Astrocyte (in vitro differentiated cells and primary cell): ENCODE results near the gene TNK1. TPM values are rescaled to one million over a fixed set of nuclear protein-coding genes. Genes with fewer than 3 reads are reported as not detected.

ENCODE experiments used
- DNase-seq: peaks from one replicate; pipeline ENCODE4 v3.0.0-alpha.2; 2010; ENCODE audit warnings: low read depth
- FAIRE-seq: peaks from 2 replicates; lab custom pipeline; 2011; peaks lifted over from hg19 to GRCh38; lab: Jason Lieb, UNC
- H2AFZ ChIP-seq: 2 replicates; pipeline ENCODE4 v1.6.0; 2012; ENCODE audit warnings: low read depth, low read length, inconsistent platforms
- H3K27ac ChIP-seq: 2 replicates; pipeline ENCODE4 v1.5.1; 2011; ENCODE audit warnings: low read depth, low read length, inconsistent platforms
- H3K27me3 ChIP-seq: 2 replicates; pipeline ENCODE4 v1.6.0; 2011; ENCODE audit warnings: low read length, inconsistent platforms; ENCODE audit not compliant: insufficient read depth
- H3K36me3 ChIP-seq: 2 replicates; pipeline ENCODE4 v1.5.1; 2011; ENCODE audit warnings: low read length, inconsistent platforms; ENCODE audit not compliant: insufficient read depth
- H3K4me1 ChIP-seq: 2 replicates; pipeline ENCODE4 v1.5.1; 2011; ENCODE audit warnings: low read length, inconsistent platforms; ENCODE audit not compliant: insufficient read depth
- H3K4me2 ChIP-seq: 2 replicates; pipeline ENCODE4 v1.6.0; 2012; ENCODE audit warnings: low read length, inconsistent platforms
- H3K4me3 ChIP-seq: 2 replicates; pipeline ENCODE4 v1.5.1; 2011; ENCODE audit warnings: low read depth, mild to moderate bottlenecking, low read length, inconsistent platforms; ENCODE audit not compliant: insufficient read depth
- H3K79me2 ChIP-seq: 2 replicates; pipeline ENCODE4 v1.6.0; 2012; ENCODE audit warnings: mild to moderate bottlenecking, low read length, inconsistent platforms; ENCODE audit not compliant: insufficient read depth
- H3K9ac ChIP-seq: 2 replicates; pipeline ENCODE4 v1.6.0; 2012; ENCODE audit warnings: mild to moderate bottlenecking, low read length, inconsistent platforms
- H3K9me3 ChIP-seq: 2 replicates; pipeline ENCODE4 v1.5.1; 2012; ENCODE audit warnings: low read depth, mild to moderate bottlenecking, low read length, inconsistent platforms; ENCODE audit not compliant: insufficient read depth
- H4K20me1 ChIP-seq: 2 replicates; pipeline ENCODE4 v1.6.0; 2012; ENCODE audit warnings: low read length, inconsistent platforms; ENCODE audit not compliant: insufficient read depth
- H3K27ac Mint-ChIP-seq: one replicate; pipeline ENCODE4 v1.8.0; 2021; ENCODE audit warnings: mild to moderate bottlenecking, mixed read lengths; ENCODE audit not compliant: unreplicated experiment
- H3K27me3 Mint-ChIP-seq: one replicate; pipeline ENCODE4 v1.8.0; 2021; ENCODE audit warnings: low read depth, mixed read lengths; ENCODE audit not compliant: unreplicated experiment
- H3K36me3 Mint-ChIP-seq: one replicate; pipeline ENCODE4 v1.8.0; 2021; ENCODE audit warnings: low read depth, mixed read lengths; ENCODE audit not compliant: unreplicated experiment
- H3K4me1 Mint-ChIP-seq: one replicate; pipeline ENCODE4 v1.8.0; 2021; ENCODE audit warnings: low read depth, mixed read lengths; ENCODE audit not compliant: unreplicated experiment
- H3K4me3 Mint-ChIP-seq: one replicate; pipeline ENCODE4 v1.8.0; 2021; ENCODE audit warnings: mild to moderate bottlenecking, moderate library complexity, mixed read lengths; ENCODE audit not compliant: unreplicated experiment
- H3K9me3 Mint-ChIP-seq: one replicate; pipeline ENCODE4 v1.8.0; 2021; ENCODE audit warnings: mild to moderate bottlenecking, mixed read lengths; ENCODE audit not compliant: unreplicated experiment
- EZH2 ChIP-seq: IDR thresholded peaks from 2 replicates; pipeline ENCODE4 v1.6.1; 2012; ENCODE audit warnings: mild to moderate bottlenecking, low read length, inconsistent platforms; ENCODE audit not compliant: insufficient read depth
- total RNA-seq: library from RNA; stranded (reverse); gene quantifications from 2 replicates; pipeline ENCODE4 v1.2.1, GENCODE V29; 2021
- TF ChIP-seq, protein P1 (sequence below): IDR thresholded peaks from 2 replicates; pipeline ENCODE4 v1.5.1; 2011; ENCODE audit warnings: low read depth, mild to moderate bottlenecking, inconsistent platforms, low read length, moderate library complexity; ENCODE audit not compliant: insufficient read depth

The TNK1 gene
- total RNA-seq, 1 donor from 2014 or later, result 1.6 TPM

DNA sequence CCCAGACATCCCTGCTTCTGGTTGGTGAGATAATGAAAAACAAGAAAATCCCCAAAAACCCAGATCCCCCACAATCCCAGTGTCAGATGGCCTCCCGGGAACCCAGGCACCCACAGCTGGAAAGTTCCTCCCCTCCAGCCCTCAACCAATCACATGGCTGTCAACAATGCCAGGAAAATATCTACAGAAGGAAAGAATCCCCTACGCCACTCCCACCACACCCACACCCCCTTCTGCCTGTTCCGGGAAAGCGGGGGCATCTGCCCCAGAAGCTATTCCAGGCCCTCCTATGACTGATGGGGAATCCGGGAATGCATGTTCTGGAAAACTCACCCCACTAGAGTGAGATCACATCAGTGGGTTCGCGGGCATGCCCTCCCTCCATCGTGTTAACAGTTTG lies 24.1 kb upstream of the TNK1 start:
- H3K4me3 ChIP-seq, result no peak overlapping the region

DNA sequence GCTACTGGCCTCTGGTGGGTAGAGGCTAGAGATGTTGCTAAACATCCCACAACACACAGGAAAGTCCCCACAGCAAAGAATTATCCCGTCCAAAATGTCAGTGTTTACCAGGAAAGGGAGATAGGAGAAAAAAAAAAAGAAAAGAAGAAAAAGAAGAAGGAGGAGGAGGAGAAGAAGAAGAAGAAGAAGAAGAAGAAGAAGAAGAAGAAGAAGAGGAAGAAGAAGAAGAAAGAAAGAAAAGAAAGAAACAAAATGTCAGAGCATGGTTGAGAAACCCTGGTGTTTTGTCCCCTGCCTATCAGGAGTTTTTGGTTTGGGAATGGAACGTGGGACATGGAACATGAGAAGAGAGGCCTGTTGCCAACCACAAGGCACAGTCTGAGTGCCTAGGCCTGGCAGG lies 23.5 kb upstream of the TNK1 start:
- no peaks in the 10 kb centered on the region for H3K36me3 Mint-ChIP-seq
- peaks cover 23% of the 10 kb centered on the region for H3K79me2 ChIP-seq
- no peaks in the 10 kb centered on the region for H3K9me3 Mint-ChIP-seq
- no peak for FAIRE-seq
- H3K4me1 Mint-ChIP-seq, result peaks cover 15% of the 10 kb centered on the region
- no peak overlapping the region for H3K27ac ChIP-seq
- H3K9ac ChIP-seq, result no peak overlapping the region
- peaks cover 23% of the 10 kb centered on the region for H3K4me1 ChIP-seq
- H3K9me3 ChIP-seq, result no peaks in the 10 kb centered on the region
- no peaks in the 10 kb centered on the region for H3K27me3 Mint-ChIP-seq
- H3K27ac Mint-ChIP-seq, result no peak overlapping the region
- no peak for DNase-seq
- no peak overlapping the region for H3K4me3 Mint-ChIP-seq
- H4K20me1 ChIP-seq, result peaks cover 25% of the 10 kb centered on the region
- no peak overlapping the region for H3K4me2 ChIP-seq
- H2AFZ ChIP-seq, result no peak overlapping the region
- peaks cover 3% of the 10 kb centered on the region for H3K27me3 ChIP-seq
- TF ChIP-seq EZH2, result no peak
- TF ChIP-seq, protein P1, sequence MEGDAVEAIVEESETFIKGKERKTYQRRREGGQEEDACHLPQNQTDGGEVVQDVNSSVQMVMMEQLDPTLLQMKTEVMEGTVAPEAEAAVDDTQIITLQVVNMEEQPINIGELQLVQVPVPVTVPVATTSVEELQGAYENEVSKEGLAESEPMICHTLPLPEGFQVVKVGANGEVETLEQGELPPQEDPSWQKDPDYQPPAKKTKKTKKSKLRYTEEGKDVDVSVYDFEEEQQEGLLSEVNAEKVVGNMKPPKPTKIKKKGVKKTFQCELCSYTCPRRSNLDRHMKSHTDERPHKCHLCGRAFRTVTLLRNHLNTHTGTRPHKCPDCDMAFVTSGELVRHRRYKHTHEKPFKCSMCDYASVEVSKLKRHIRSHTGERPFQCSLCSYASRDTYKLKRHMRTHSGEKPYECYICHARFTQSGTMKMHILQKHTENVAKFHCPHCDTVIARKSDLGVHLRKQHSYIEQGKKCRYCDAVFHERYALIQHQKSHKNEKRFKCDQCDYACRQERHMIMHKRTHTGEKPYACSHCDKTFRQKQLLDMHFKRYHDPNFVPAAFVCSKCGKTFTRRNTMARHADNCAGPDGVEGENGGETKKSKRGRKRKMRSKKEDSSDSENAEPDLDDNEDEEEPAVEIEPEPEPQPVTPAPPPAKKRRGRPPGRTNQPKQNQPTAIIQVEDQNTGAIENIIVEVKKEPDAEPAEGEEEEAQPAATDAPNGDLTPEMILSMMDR, result no peak
- H3K4me3 ChIP-seq, result no peak overlapping the region
- H3K36me3 ChIP-seq, result no peaks in the 10 kb centered on the region

More for the DNA sequence above, 24.1 kb upstream of the TNK1 start:
- Mint-ChIP-seq H3K9me3 (no peaks in the 10 kb centered on the region), H3K27ac (peak overlapping the region; percentile 18), H3K4me3 (peak overlapping the region; percentile 34), H3K27me3 (no peaks in the 10 kb centered on the region), H3K36me3 (no peaks in the 10 kb centered on the region), H3K4me1 (peaks cover 15% of the 10 kb centered on the region)
- Histone ChIP-seq H3K36me3 (no peaks in the 10 kb centered on the region), H3K79me2 (peaks cover 27% of the 10 kb centered on the region), H3K9me3 (no peaks in the 10 kb centered on the region), H3K9ac (no peak overlapping the region), H3K27ac (no peak overlapping the region), H3K4me1 (peaks cover 25% of the 10 kb centered on the region), H2AFZ (no peak overlapping the region), H3K27me3 (peaks cover 3% of the 10 kb centered on the region), H3K4me2 (no peak overlapping the region), H4K20me1 (peaks cover 25% of the 10 kb centered on the region)
- DNase-seq (no peak), FAIRE-seq (no peak)
- no peak for TF ChIP-seq EZH2
- TF ChIP-seq, protein P1, result no peak

DNA sequence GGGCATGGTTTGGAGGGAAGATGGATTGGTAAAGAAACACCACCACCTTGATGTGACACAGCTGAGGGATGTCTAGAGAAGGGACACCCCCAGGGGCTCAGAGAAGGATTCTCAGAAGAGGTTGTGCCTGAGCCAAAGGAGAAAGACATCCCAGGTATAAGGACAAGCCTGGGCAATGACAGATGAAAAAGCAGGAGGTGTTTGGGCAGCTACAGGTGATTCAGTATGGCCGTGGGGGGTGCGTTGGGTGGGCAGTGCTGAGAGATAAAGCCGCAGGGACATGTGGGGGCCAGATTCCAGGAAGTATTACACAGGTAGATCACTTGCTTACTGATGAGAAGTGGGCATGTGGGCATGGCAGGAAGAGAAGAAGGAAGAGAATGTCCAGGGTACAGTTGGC lies 19.0 kb upstream of the TNK1 start:
- DNase-seq, result no peak
- H2AFZ ChIP-seq, result no peak overlapping the region
- peaks cover 4% of the 10 kb centered on the region for H3K27me3 Mint-ChIP-seq
- no peaks in the 10 kb centered on the region for H3K4me1 Mint-ChIP-seq
- H3K4me3 Mint-ChIP-seq, result peak overlapping the region; percentile 6
- no peaks in the 10 kb centered on the region for H3K36me3 Mint-ChIP-seq
- H3K9ac ChIP-seq, result no peak overlapping the region
- no peaks in the 10 kb centered on the region for H3K9me3 Mint-ChIP-seq
- H3K4me2 ChIP-seq, result no peak overlapping the region
- no peaks in the 10 kb centered on the region for H3K4me1 ChIP-seq
- H3K27me3 ChIP-seq, result peaks cover 2% of the 10 kb centered on the region
- H3K9me3 ChIP-seq, result no peaks in the 10 kb centered on the region
- no peak overlapping the region for H3K27ac ChIP-seq
- TF ChIP-seq, protein P1, result no peak
- TF ChIP-seq EZH2, result no peak
- no peaks in the 10 kb centered on the region for H3K79me2 ChIP-seq
- no peaks in the 10 kb centered on the region for H4K20me1 ChIP-seq
- FAIRE-seq, result no peak
- no peaks in the 10 kb centered on the region for H3K36me3 ChIP-seq
- H3K27ac Mint-ChIP-seq, result no peak overlapping the region
- no peak overlapping the region for H3K4me3 ChIP-seq
